Left ventricle myocardium inferior (tissue), 1 donor: ENCODE measurements around the gene EMID1. TPM values are rescaled to one million over a fixed set of nuclear protein-coding genes. Genes with fewer than 3 reads are reported as not detected.

Experiments used
- DNase-seq: peaks from one replicate; pipeline ENCODE4 v3.0.0-alpha.2; 2020
- H3K27ac ChIP-seq: fragments of 200-600 bp; replicated peaks from 2 replicates; pipeline ENCODE4 v1.8.0; 2021
- H3K27me3 ChIP-seq: fragments of 200-600 bp; 2 replicates; pipeline ENCODE4 v1.8.0; 2021; ENCODE audit warnings: low read depth
- H3K36me3 ChIP-seq: fragments of 200-600 bp; 2 replicates; pipeline ENCODE4 v1.8.0; 2021
- H3K4me1 ChIP-seq: fragments of 200-600 bp; 2 replicates; pipeline ENCODE4 v1.8.0; 2021
- H3K4me3 ChIP-seq: fragments of 200-600 bp; 2 replicates; pipeline ENCODE4 v1.8.0; 2021; ENCODE audit warnings: mild to moderate bottlenecking, moderate library complexity
- H3K9me3 ChIP-seq: fragments of 200-600 bp; replicated peaks from 2 replicates; pipeline ENCODE4 v1.8.0; 2021
- intact Hi-C: fragments of 100-400 bp; cut with micrococcal nuclease; formaldehyde crosslinking; loops from one replicate; pipeline ENCODE4 v1.11.0; 2022
- total RNA-seq: library from RNA; stranded (reverse); fragmentation: NEBNext Ultra II Directional; extraction: Animal tissue kit (Norgen Biotek cat#: 25700); gene quantifications from one replicate; pipeline ENCODE4 v1.2.1, GENCODE V29; 2021
- TF ChIP-seq, protein P1 (sequence below): fragments of 200-600 bp; IDR thresholded peaks from 2 replicates; pipeline ENCODE4 v1.8.0; 2021; ENCODE audit warnings: antibody characterized with exemption, mild to moderate bottlenecking, borderline replicate concordance
- donor health status: DM: no; HTN: yes; CAD: no; lungs with severe emphysema.

Gene EMID1
- total RNA-seq, 1 donor from 2014 or later = 0.74 TPM

DNA sequence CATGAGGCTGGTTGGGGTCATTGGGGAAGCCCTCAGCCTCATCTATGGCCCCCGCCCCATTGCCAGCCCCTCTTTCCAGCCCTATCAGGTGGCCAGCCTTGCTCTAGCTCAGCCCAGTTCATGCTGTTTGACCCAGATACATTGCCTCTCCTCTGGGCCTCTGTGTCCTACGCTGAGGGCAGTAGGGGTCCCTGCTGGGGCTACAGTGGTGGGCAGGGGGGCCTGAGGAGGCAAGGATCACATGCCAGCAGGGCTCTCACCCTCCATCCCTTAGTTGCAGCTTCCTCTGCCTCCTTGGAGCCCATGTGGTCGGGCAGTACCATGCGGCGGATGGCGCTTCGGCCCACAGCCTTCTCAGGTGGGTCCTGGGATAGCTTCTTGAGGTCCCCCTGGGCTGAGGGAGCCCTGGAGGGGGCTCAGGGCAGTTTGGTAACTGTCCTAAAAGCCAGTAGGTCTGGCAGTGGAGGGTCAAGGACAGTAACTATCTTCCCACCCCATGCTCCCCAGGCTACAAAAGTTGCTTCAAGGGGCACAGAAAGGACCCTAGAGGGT, 19.2 kb downstream of the EMID1 start:
- Histone ChIP-seq H3K27ac (peak overlapping the region; percentile 29), H3K4me1 (peaks cover 15% of the 10 kb centered on the region), H3K27me3 (peaks cover 4% of the 10 kb centered on the region), H3K4me3 (no peak overlapping the region), H3K36me3 (no peaks in the 10 kb centered on the region), H3K9me3 (no peaks in the 10 kb centered on the region)
- TF ChIP-seq, protein P1, sequence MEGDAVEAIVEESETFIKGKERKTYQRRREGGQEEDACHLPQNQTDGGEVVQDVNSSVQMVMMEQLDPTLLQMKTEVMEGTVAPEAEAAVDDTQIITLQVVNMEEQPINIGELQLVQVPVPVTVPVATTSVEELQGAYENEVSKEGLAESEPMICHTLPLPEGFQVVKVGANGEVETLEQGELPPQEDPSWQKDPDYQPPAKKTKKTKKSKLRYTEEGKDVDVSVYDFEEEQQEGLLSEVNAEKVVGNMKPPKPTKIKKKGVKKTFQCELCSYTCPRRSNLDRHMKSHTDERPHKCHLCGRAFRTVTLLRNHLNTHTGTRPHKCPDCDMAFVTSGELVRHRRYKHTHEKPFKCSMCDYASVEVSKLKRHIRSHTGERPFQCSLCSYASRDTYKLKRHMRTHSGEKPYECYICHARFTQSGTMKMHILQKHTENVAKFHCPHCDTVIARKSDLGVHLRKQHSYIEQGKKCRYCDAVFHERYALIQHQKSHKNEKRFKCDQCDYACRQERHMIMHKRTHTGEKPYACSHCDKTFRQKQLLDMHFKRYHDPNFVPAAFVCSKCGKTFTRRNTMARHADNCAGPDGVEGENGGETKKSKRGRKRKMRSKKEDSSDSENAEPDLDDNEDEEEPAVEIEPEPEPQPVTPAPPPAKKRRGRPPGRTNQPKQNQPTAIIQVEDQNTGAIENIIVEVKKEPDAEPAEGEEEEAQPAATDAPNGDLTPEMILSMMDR = no peak
- no peak for DNase-seq
- intact Hi-C loops = no loop called here

DNA sequence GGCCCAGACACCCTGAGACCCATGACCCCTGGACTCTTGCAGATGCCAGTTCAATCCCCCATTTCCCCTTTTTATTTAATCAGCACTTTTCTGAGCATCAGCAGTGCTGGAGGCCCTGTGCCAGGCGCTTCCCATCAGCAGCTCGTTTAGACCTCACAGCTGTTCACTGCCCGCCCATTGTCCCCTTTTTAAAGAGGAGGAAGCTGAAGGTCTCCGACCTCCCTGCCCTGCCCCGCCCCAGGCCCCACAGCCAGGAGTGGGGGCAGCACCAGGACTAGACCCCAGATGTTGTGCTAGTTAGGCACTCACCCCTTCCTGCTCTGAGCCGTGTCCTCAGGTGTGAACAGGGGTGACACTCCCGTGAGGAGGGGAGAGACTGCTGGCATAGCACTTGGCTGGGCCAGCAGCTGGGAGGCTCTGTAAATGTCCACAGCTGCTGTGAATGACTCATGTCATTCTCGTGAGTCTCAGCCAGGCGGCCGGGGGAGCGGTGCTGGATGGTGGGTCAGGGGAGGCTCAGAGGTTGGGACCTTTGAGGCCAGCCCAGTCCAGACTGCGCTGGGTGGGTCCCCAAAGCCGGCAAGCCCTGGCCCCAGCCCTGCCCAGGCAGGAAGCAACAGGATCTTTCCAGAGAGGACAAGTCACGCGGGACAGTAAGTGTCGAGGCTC, 19.9 kb downstream of the EMID1 start:
- Histone ChIP-seq H3K27me3 (peaks cover 4% of the 10 kb centered on the region), H3K27ac (peak overlapping the region; percentile 29), H3K36me3 (no peaks in the 10 kb centered on the region), H3K4me1 (peaks cover 15% of the 10 kb centered on the region), H3K9me3 (no peaks in the 10 kb centered on the region), H3K4me3 (no peak overlapping the region)
- DNase-seq = peak; percentile 64
- TF ChIP-seq, protein P1 = no peak
- intact Hi-C loops = no loop called here

DNA sequence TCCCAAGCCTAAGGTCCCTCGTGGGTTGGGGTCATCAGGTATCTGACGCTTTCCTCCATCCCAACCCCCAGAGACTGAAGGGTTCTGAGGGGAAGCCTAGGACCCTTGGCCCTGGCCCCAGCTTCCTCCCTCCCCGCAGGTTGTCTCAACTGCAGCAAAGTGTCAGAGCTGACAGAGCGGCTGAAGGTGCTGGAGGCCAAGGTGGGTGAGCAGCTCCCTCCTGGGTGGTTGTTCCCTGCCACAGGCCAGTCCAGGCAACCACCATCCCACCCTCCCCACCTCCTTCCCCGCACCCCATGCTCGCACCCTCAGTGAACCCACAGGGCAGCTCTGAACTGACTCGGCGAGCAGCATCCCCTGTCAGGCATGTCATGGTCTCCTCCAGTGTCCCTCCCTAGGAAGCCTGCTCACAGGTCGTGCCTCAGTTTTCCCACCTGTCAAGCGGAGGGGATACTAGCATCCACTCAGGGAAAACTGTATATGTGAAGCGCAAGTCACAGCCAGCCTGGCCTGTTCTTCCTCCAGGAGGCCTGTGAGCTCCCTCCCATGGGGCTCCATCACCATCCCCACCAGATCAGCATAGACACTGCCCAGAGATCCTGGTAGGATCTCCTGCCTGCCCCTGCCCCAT, 20.8 kb downstream of the EMID1 start:
- H3K4me1 ChIP-seq = peaks cover 15% of the 10 kb centered on the region
- H3K36me3 ChIP-seq = no peaks in the 10 kb centered on the region
- no peak overlapping the region for H3K4me3 ChIP-seq
- peaks cover 4% of the 10 kb centered on the region for H3K27me3 ChIP-seq
- peak overlapping the region; percentile 29 for H3K27ac ChIP-seq
- H3K9me3 ChIP-seq = no peaks in the 10 kb centered on the region
- DNase-seq = no peak
- intact Hi-C loops = no loop called here
- TF ChIP-seq, protein P1 = no peak

DNA sequence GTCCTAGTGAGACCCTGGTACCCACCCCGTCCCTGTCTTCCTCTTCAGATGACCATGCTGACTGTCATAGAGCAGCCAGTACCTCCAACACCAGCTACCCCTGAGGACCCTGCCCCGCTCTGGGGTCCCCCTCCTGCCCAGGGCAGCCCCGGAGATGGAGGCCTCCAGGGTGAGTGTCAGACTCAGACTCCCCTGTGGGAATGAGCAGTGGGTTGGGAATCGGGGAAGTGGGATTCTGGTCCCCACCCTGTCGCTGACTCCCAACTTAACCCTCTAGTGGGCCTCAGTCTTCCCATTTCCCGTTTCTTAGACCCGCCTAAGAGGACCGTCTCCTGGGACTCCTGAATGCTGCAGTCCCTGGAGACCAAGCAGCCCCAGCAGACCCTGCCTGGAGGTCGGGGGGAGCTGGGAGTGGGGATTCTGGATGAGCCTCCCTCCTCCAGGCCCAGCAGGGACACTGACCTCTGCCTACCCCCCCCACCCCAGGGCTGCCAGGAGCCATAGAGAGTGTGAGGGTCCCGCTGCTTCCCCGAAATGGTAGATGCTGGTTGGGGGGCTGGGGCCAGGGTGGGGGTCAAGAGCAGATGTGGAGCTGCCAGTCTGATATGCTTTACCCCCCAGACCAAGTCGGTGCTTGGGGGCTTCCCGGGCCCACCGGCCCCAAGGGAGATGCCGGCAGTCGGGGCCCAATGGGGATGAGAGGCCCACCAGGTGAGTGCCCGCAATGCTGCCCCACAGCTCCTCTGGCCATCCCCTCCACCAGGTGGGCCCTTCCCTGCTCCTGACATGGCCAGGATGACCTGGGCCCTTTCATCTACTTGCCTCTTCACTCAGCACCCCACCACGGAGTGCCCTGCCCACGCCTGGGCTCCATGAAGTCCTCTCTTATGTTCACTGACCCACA, 25.5 kb downstream of the EMID1 start:
- no peaks in the 10 kb centered on the region for H3K27me3 ChIP-seq
- H3K4me3 ChIP-seq = no peak overlapping the region
- H3K4me1 ChIP-seq = no peaks in the 10 kb centered on the region
- peaks cover 10% of the 10 kb centered on the region for H3K9me3 ChIP-seq
- DNase-seq = no peak
- no peaks in the 10 kb centered on the region for H3K36me3 ChIP-seq
- intact Hi-C loops = no loop called here
- no peak overlapping the region for H3K27ac ChIP-seq
- TF ChIP-seq, protein P1 = no peak
